Ascending aorta (tissue), 2 donors: ENCODE measurements around the gene SDF4. TPM values are rescaled to one million over a fixed set of nuclear protein-coding genes. Genes with fewer than 3 reads are reported as not detected.

Experiments used
- DNase-seq, 2 donors: peaks; one replicate each; pipeline ENCODE4 v3.0.0-alpha.2; 2019; ENCODE audit warnings: low spot score in 2 of 2
- H3K27ac ChIP-seq, 2 donors: fragments of 200-600 bp; sonication (generic); one replicate each; pipeline ENCODE4 v1.5.1; 2016 to 2017; ENCODE audit warnings: mild to moderate bottlenecking in 1 of 2
- H3K27me3 ChIP-seq: fragments of 200-600 bp; sonication (generic); one replicate; pipeline ENCODE4 v1.5.1; 2017
- H3K36me3 ChIP-seq, 2 donors: fragments of 200-600 bp; sonication (generic); one replicate each; pipeline ENCODE4 v1.5.1; 2016
- H3K4me1 ChIP-seq, 2 donors: fragments of 200-600 bp; sonication (generic); one replicate each; pipeline ENCODE4 v1.5.1; 2016 to 2017; ENCODE audit warnings: mild to moderate bottlenecking in 1 of 2
- H3K4me3 ChIP-seq, 2 donors: fragments of 200-600 bp; sonication (generic); one replicate each; pipeline ENCODE4 v1.5.1; 2016 to 2017; ENCODE audit warnings: mild to moderate bottlenecking in 1 of 2
- H3K9me3 ChIP-seq, 2 donors: fragments of 200-600 bp; sonication (generic); one replicate each; pipeline ENCODE4 v1.5.1; 2016
- CTCF ChIP-seq, 3 experiments: fragments of 200-600 bp in 2 of 3; fragments of 450-650 bp in 1 of 3; sonication (generic) in 2 of 3; IDR thresholded peaks; one replicate each; pipeline ENCODE4 v1.5.1; 2016 to 2019; ENCODE audit warnings: antibody characterized with exemption in 3 of 3, mild to moderate bottlenecking in 1 of 3, moderate library complexity in 1 of 3
- intact Hi-C: fragments of 100-400 bp; cut with DNase I; formaldehyde crosslinking; loops from one replicate; pipeline ENCODE4 v1.15.1; 2023
- total RNA-seq: library from RNA; depleted of rRNA; stranded (reverse); fragments of >200 nt; gene quantifications from one replicate; pipeline ENCODE4 v1.1.0, GENCODE V29; 2016

Gene SDF4
- total RNA-seq, 1 donor from 2014 or later: 223 TPM

- TF ChIP-seq CTCF (IDR thresholded peaks at IDR 0.05): no peak
- no peak for DNase-seq
- Histone ChIP-seq H3K9me3 (no peaks in the 10 kb centered on the region), H3K36me3 (peaks cover 79 to 98% of the 10 kb centered on the region in 2 donors), H3K27ac (no peak overlapping the region), H3K27me3 (no peaks in the 10 kb centered on the region), H3K4me1 (no peaks in the 10 kb centered on the region), H3K4me3 (no peak overlapping the region)
- intact Hi-C loops: no loop called here
These were observed 8.5 kb downstream of the SDF4 start for GRCh38 chr1:1223321-1223720.

- Histone ChIP-seq H3K4me1 (no peaks in the 10 kb centered on the region), H3K4me3 (no peak overlapping the region), H3K9me3 (no peaks in the 10 kb centered on the region), H3K36me3 (peaks cover 79 to 98% of the 10 kb centered on the region in 2 donors), H3K27ac (no peak overlapping the region), H3K27me3 (no peaks in the 10 kb centered on the region)
- DNase-seq: no peak
- no peak for TF ChIP-seq CTCF (IDR thresholded peaks at IDR 0.05)
- intact Hi-C loops: no loop called here
These were observed 9.1 kb downstream of the SDF4 start for GRCh38 chr1:1222575-1223225.

- Histone ChIP-seq H3K9me3 (no peaks in the 10 kb centered on the region), H3K36me3 (peaks cover 78 to 96% of the 10 kb centered on the region in 2 donors), H3K27ac (no peak overlapping the region), H3K27me3 (no peaks in the 10 kb centered on the region), H3K4me3 (no peak overlapping the region), H3K4me1 (no peaks in the 10 kb centered on the region)
- TF ChIP-seq CTCF (IDR thresholded peaks at IDR 0.05): no peak
- intact Hi-C loops: no loop called here
- no peak for DNase-seq
These were observed 9.8 kb downstream of the SDF4 start for GRCh38 chr1:1221887-1222574.

GRCh38 chr1:1220197-1220596 is 11.6 kb downstream of the SDF4 start:
- no peak for TF ChIP-seq CTCF (IDR thresholded peaks at IDR 0.05)
- intact Hi-C loops: no loop called here
- H3K36me3 ChIP-seq: peaks cover 77 to 89% of the 10 kb centered on the region in 2 donors

GRCh38 chr1:1219341-1219740 is 12.5 kb downstream of the SDF4 start:
- Histone ChIP-seq H3K9me3 (no peaks in the 10 kb centered on the region), H3K4me1 (no peaks in the 10 kb centered on the region), H3K36me3 (peaks cover 71 to 82% of the 10 kb centered on the region in 2 donors), H3K27me3 (no peaks in the 10 kb centered on the region), H3K27ac (no peak overlapping the region), H3K4me3 (no peak overlapping the region)
- intact Hi-C loops: no loop called here
- TF ChIP-seq CTCF (IDR thresholded peaks at IDR 0.05): no peak
- no peak for DNase-seq

More at GRCh38 chr1:1220197-1220596, 11.6 kb downstream of the SDF4 start:
- Histone ChIP-seq H3K4me3 (no peak overlapping the region), H3K9me3 (no peaks in the 10 kb centered on the region), H3K4me1 (no peaks in the 10 kb centered on the region), H3K27ac (no peak overlapping the region), H3K27me3 (no peaks in the 10 kb centered on the region)
- no peak for DNase-seq
